NCI-H2227 treated with DMSO at 0.1 percent for 48 hours (cell line): ENCODE measurements around the gene TRRAP.
A peak's percentile ranks its signal among the peaks of the same experiment; 100 is the strongest.
"Not testable (repeated sequence)": the region's sequence is repeated elsewhere in the genome, so short reads cannot be mapped to it uniquely, and the experiment has no call there.

Experiments used
- DNase-seq: peaks from one replicate; lab custom pipeline; 2025; lab: John Stamatoyannopoulos, UW

The TRRAP gene

GRCh38 chr7:99030457-99030856 is 152.1 kb downstream of the TRRAP start:
- no peak for DNase-seq

- DNase-seq: no peak
Measured at GRCh38 chr7:99030951-99031350, 152.6 kb downstream of the TRRAP start.

- DNase-seq: no peak
Measured at GRCh38 chr7:99031496-99031895, 153.2 kb downstream of the TRRAP start.

- no peak for DNase-seq
Measured at GRCh38 chr7:99032928-99033327, 154.6 kb downstream of the TRRAP start.

- DNase-seq: no peak
Measured at GRCh38 chr7:99033765-99034164, 155.4 kb downstream of the TRRAP start.

GRCh38 chr7:99034932-99035722 is 156.8 kb downstream of the TRRAP start:
- no peak for DNase-seq

- DNase-seq: no peak
Measured at GRCh38 chr7:99035723-99036545, 157.6 kb downstream of the TRRAP start.

GRCh38 chr7:99036546-99037111 is 158.3 kb downstream of the TRRAP start:
- no peak for DNase-seq

GRCh38 chr7:99037327-99037940 is 159.1 kb downstream of the TRRAP start:
- DNase-seq: no peak

- DNase-seq: no peak
Measured at GRCh38 chr7:99038086-99038855, 159.9 kb downstream of the TRRAP start.

GRCh38 chr7:99039384-99039891 is 161.1 kb downstream of the TRRAP start:
- DNase-seq: no peak

- peak; percentile 82 for DNase-seq
Measured at GRCh38 chr7:99040104-99040958, 162.0 kb downstream of the TRRAP start.

GRCh38 chr7:99041526-99041925 is 163.2 kb downstream of the TRRAP start:
- DNase-seq: no peak

- DNase-seq: no peak
Measured at GRCh38 chr7:99042957-99043356, 164.6 kb downstream of the TRRAP start.

- not testable (repeated sequence) for DNase-seq
Measured at GRCh38 chr7:99044858-99045257, 166.5 kb downstream of the TRRAP start.

- DNase-seq: not testable (repeated sequence)
Measured at GRCh38 chr7:99046262-99046661, 167.9 kb downstream of the TRRAP start.

- no peak for DNase-seq
Measured at GRCh38 chr7:99046722-99047121, 168.4 kb downstream of the TRRAP start.

- DNase-seq: no peak
Measured at GRCh38 chr7:99047526-99048077, 169.3 kb downstream of the TRRAP start.

- no peak for DNase-seq
Measured at GRCh38 chr7:99050971-99051370, 172.6 kb downstream of the TRRAP start.

GRCh38 chr7:99054781-99055180 is 176.4 kb downstream of the TRRAP start:
- no peak for DNase-seq
